Stimulated activated CD4-positive, alpha-beta T cell treated with anti-CD3 and anti-CD28 coated beads, Interleukin-1b, Interleukin-23, amount 100 ng/mL, for 24 hours (primary cell): ENCODE measurements around the gene DISC1.
"Not testable (repeated sequence)": the region's sequence is repeated elsewhere in the genome, so short reads cannot be mapped to it uniquely, and the experiment has no call there.

Experiments used
- DNase-seq, 4 experiments: peaks; one replicate each; pipeline ENCODE4 v3.0.0-alpha.2; 2020; ENCODE audit warnings: low read depth in 4 of 4, low spot score in 1 of 4

DISC1 gene

DNA sequence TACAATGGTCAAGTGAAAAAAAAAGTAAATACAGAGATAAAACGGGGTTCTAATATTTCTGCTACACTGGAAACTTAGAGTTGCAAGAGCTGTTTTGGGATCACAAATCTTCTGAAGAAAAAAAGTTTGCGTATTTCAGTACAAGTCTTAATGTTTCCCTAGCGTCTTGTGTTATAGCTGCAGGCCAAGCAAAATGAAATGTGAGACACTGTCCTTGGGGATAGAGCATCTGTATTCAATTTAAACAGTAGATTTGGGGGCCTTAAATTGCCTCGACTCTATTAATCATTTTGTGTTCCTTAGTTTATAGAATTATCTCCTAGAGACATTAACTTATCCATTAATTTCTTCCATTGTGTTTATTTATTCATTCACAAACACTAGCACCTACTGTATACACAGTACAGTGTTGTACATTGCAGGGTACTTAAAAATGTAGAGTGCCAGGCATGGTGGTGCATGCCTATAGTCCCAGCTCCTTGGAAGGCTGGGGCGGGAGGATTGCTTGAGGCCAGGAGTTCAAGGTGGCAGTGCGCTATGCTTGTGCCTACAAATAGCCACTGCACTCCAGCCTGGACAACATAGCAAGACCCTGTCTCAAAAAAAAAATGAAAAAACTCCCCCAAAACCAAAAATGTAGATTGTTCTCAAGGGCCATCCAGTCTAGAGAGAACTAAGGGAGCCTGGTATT is 7.9 kb downstream of the DISC1 start:
- DNase-seq = no peak

DNA sequence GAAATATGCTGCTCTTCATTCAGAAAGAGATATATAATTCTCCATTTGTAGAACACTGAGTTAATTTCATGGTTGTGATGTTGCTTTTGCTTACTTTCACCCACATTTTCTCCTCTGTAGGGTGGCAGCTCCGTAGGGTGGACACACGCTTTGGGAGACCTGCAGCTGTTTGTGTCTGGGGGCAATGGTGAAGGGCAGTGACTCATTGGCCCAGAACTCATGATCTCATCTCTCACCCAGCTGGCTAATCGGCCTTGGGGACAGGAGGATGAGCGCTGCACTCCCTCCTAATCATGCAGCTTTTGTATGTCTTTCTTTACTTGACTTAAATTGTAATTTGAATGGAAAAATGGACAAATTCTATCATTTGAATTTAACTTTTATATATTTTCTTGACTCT is 9.6 kb downstream of the DISC1 start:
- no peak for DNase-seq

DNA sequence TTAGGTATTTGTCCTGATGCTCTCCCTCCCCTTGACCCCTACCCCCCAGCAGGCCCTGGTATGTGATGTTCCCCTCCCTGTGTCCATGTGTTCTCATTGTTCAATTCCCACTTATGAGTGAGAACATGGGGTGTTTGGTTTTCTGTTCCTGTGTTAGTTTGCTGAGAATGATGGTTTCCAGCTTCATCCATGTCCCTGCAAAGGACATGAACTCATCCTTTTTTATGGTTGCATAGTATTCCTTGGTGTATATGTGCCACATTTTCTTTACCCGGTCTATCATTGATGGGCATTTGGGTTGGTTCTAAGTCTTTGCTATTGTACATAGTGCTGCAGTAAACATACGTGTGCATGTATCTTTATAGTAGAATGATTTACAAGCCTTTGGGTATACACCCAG is 10.3 kb downstream of the DISC1 start:
- DNase-seq = not testable (repeated sequence)

DNA sequence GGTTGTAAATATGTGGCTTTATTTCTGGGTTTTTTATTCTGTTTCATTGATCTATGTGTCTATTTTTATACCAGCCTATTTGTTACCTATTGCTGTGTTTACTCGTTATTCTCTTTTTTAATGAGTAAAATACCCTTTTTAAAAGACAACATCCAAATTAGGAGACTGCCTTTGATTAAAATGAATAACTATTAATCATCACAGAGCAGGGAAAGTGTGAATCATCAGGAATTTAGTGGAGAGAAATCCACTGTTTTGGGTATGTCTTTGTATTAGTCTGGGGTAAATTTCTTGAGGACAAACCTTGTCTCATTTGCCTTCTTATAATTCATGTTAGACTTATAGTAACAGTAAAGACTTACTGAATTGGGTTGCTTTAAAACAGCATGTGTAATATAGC is 12.1 kb downstream of the DISC1 start:
- no peak for DNase-seq

DNA sequence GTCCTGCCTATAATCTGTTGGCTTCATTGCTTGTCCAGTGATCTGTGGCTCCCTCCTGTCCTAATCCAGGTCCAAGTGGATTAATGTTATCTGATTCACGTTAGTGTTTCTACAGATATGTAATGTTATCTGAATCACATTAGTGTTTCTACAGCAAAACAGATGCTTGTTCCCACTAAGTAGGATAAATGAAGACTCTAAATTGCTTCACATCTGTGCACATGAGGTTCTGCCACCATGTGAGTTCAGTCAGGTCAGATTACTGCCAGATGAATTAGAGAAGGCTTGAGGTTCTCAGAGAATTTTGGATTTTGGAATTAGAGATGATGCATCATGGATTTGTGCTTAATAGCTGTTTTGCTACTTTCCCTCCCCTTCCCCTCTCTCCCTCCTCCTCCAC is 13.2 kb downstream of the DISC1 start:
- DNase-seq = no peak

DNA sequence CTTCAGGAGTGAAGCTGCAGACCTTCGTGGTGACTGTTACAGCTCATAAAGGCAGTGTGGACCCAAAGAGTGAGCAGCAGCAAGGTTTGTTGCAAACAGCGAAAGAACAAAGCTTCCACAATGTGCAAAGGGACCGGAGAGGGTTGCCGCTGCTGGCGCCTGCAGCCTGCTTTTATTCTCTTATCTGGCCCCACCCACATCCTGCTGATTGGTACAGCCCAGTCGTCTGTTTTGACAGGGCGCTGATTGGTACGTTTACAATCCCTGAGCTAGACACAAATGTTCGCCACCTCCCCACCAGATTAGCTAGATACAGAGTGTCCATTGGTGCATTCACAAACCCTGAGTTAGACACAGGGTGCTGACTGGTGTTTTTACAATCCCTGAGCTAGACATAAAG is 14.9 kb downstream of the DISC1 start:
- DNase-seq = not testable (repeated sequence)

DNA sequence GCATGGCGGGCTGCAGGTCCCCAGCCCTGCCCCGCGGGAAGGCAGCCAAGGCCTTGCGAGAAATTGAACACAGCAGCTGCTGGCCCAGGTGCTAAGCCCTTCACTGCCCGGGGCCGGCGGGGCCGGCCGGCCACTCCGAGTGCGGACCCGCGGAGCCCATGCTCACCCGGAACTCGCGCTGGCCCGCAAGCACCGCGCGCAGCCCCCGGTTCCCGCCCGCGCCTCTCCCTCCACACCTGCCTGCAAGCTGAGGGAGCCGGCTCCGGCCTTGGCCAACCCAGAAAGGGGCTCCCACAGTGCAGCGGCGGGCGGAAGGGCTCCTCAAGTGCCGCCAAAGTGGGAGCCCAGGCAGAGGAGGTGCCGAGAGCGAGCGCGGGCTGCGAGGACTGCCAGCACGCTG is 15.5 kb downstream of the DISC1 start:
- DNase-seq = not testable (repeated sequence)

DNA sequence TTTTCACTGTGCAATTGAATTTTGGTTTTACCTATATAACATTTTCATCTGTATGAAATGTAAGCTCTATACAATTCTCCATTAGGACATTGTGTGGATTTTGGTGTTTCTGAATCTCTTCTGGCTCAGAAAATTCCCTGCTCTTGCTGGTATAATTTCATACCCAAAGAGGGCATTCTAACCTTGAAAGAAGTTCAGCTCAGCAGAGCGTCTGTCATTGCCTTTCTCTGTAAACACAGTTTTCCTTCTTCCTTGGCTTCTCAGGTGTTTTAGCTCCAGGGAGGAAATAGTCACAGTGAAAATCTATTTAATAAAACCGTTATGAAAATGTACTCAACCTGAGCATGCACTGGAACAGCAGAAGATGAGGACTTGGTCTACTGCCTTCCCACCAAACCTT is 16.0 kb downstream of the DISC1 start:
- DNase-seq = no peak

DNA sequence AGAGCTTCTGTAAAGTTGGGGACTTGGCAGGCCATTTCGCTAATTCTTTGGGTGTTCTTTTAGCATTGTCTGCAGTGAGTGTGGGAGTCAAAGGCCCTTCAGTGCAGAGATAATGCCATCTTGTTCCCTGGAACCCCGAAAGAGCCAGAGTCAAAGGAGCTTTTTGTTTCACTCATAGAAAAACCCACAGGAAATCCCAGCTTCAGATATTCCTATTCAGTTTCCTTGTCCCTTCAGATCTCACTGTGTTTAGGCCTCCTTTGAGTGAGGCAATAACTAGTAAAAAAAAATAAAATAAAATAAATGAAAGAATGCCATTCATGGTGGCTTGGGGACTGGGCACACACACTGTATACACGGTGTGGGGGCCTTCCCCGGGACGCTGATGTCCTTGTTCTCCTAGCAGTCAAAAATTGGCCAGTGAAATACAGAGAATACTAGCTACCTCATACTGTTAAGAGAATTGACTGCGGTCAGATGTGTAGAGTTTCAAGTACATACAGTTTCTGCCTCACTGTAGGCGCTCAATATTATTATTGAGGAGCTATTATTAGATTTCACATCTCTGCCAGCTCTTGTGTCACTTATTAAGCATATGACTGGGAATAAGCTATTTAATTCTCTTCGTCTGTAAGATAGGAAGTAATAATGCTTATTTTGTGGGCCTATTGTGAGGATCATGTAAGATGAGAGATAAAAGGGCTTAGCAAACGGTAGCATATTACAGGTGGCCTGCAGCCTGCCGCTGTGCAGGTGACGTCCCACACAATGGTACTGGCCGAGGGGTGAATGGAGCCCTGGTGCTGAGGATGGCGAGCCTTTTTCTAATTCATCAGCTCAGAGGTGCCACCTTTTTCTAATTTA is 16.7 kb downstream of the DISC1 start:
- DNase-seq = no peak

DNA sequence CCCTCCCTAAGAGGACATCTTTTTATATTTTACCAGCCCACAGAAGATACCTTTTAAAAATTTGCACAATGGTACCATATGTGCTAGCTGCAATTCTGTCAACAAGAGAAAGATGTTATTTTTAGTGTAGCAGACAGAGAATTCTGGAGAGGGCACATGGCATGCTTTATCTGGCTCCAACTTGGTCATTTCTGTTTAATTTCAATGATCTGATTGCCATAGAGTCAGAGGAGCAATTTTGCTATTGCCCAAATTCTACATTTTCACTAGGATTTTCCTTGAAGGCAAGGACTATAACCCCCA is 17.3 kb downstream of the DISC1 start:
- DNase-seq = no peak

DNA sequence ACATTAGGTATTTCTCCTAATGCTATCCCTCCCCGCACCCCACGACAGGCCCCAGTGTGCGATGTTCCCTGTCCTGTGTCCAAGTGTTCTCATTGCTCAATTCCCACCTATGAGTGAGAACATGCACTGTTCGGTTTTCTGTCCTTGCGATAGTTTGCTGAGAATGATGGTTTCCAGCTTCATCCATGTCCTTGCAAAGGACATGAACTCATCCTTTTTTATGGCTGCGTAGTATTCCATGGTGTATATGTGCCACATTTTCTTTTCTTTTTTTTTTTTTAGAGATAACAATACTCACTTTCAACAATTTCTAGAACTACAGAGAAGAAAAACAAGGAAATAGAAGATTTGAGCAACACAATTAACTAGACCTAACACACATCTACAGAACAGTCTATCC is 19.0 kb downstream of the DISC1 start:
- not testable (repeated sequence) for DNase-seq

DNA sequence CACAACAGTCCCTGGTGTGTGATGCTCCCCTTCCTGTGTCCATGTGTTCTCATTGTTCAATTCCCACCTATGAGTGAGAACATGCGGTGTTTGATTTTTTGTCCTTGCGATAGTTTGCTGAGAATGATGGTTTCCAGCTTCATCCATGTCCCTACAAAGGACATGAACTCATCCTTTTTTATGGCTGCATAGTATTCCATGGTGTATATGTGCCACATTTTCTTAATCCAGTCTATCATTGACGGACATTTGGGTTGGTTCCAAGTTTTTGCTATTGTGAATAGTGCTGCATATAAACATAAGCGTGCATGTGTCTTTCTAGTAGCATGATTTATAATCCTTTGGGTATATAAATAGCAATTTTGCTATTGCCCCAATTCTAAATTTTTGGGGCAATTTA is 19.6 kb downstream of the DISC1 start:
- DNase-seq = not testable (repeated sequence)

DNA sequence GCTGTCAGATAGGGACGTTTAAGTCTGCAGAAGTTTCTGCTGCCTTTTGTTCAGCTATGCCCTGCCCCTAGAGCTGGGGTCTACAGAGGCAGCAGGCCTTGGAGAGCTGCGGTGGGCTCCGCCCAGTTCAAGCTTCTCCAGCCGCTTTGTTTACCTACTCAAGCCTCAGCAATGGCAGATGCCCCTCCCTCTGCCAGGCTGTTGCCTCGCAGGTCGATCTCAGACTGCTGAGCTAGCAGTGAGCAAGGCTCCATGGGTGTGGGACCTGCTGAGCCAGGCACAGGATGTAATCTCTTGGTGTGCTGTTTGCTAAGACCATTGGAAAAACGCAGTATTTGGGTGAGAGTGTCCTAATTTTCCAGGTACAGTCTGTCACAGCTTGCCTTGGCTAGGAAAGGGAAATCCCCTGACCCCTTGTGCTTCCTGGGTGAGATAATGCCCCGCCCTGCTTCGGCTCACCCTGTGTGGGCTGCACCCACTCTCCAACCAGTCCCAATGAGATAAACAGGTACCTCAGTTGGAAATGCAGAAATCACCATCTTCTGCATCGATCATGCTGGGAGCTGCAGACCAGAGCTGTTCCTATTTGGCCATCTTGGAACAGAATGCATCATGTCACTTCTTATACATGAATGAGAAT is 25.2 kb downstream of the DISC1 start:
- DNase-seq = not testable (repeated sequence)

DNA sequence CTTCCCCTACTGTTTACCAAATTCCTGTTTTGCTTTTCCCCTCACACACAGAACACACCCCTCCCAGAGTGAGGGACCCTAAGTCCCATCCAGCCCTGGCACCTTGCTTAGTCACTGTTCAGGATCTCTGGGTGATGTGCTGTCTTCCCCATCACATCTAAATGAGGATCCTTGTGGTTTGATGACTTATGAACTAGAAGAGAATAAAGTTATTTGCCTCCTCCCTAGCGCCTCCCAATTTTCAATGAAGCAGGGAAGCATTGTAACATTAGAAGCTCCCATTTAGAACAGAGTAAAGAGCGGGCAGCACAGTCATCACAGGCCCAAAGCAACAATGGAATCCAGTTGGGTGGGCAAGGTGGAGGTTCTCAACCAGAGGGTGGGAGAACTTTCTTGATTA is 27.0 kb downstream of the DISC1 start:
- DNase-seq = no peak

DNA sequence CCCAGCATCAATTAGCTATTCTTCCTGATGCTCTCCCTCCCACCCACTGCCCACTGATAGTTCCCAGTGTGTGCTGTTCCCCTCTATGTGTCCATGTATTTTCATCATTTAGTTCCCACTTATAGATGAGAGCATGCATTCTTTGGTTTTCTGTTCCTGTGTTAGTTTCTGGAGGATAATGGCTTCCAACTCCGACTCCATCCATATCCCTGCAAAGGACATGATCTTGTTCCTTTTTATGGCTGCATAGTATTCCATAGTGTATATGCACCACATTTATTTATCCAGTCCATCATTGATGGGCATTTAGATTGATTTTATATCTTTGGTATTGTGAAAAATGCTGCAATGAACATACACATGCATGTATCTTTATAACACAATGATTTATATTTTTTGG is 30.2 kb downstream of the DISC1 start:
- DNase-seq = no peak

DNA sequence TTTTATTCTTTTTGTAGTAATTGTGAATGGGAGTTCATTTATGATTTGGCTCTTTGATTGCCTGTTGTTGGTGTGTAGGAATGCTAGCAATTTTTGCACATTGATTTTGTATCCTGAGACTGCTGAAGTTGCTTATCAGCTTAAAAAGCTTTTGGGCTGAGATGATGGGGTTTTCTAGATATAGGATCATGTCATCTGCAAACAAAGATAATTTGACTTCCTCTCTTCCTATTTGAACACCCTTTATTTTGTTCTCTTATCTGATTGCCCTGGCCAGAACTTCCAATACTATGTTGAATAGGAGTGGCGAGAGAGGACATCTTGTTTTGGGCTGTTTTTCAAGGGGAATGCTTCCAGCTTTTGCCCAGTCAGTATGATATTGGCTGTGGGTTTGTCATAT is 31.6 kb downstream of the DISC1 start:
- not testable (repeated sequence) for DNase-seq

DNA sequence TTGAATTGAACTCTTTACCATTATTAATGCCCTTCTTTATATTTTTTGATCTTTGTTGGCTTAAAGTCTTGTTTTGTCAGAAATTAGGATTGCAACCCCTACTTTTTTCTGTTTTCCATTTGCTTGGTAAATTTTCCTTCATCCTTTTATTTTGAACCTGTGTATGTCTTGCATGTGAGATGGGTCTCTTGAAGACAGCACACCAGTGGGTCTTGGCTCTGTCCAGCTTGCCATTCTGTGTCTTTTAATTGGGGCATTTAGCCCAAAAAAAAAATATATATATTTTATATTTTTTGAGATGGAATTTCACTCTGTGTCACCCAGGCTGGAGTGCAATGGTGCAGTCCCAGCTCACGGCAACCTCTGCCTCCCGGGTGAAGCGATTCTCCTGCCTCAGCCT is 33.6 kb downstream of the DISC1 start:
- DNase-seq = no peak

DNA sequence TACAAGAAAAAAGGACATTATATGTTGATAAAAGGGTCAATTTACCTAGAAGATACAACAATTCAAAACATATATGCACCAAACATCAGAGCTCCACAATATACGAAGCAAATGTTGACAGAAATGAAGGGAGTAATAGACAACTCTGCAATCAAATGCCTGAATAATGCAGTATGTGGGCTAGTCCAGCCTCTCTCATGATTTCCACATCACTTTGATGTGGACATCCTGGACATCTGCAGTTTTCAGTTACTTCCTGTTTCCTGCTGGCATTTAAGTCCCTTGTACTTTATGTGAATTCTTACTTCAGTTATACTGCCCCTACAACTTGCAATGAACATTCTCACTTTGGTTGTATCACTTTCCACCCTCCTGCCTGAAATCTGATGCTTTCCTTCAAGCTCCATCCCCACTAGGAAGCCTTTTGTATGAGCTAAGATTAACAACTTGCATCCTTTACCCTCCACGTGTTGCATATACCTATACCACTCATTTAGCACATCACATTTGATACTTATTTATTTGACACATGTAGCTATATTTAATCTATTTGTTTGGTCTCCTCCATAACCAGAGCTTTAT is 36.7 kb downstream of the DISC1 start:
- DNase-seq = no peak

DNA sequence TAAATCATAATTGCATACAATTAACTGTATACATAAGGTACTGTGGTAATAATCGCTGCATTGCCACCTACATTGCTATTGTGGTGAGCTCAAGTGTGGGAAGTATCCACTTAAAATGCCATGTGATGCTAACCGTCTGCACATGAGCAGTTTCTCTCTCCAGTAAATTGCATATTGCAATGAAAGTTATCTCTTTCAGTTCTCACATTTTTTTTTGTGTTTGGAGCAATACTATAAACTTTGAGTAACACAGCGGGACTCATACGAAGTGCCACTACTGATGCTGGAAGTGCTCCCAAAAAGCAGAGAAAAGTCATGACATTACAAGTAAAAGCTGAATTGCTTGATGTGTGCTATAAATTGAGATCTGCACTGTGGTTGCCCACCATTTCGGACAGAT is 38.5 kb downstream of the DISC1 start:
- no peak for DNase-seq

DNA sequence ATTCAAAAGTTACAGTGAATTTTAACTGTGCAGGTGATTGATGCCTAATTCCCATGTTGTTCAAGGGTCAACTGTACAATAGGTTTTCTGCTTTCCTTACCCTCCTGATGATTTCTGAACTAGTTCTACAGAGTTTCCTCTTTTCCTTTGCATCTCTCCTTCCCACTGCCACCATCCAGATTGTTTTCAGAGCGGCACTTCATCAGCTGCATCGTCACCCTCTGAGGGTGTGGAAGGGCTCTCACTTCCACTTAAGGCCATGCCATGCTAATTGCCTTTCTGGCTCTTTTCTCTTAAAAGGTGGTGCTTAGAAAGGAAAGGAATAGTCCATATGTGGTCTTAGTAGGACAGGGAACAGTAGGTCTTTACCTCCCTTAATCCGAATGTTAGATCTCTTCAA is 39.1 kb downstream of the DISC1 start:
- no peak for DNase-seq

DNA sequence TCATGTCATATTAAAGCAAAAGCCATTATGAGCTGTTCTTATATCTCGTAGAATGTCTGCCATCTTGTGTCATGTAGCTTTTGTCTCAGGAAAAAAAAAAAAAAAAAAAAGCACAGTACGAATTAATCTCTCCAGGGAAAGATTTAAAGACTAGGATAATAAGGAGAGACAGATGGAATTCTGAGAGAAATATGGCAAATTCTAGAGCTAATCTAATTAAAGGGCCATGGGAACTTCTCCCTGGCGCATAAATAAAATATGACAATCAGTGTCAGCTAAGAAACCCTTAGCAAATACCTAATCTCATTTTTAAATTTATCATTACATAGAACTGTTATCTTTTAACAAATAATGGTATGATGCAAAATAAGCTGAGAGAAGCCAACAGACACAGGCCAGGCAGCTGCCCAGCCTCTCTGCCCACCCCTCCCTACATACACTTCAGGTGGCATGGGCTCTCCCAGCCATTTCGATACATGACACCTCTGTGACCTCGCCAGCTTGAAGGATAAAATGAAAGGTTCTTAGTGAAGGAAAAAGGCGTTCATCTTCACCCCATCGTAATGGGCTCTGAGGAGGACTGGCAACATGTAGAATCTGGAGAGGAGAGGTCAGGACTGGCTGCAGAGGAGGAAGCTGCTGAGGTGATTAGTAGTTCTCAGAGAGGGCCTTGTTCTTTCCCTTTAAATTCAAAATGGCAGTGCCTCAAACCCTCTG is 39.8 kb downstream of the DISC1 start:
- no peak for DNase-seq
